Osteocyte (in vitro differentiated cells): ENCODE results near the gene STRA8. TPM values are rescaled to one million over a fixed set of nuclear protein-coding genes. Genes with fewer than 3 reads are reported as not detected.

Experiments used
- DNase-seq: peaks from one replicate; pipeline ENCODE4 v3.0.0; 2021; ENCODE audit warnings: mixed read lengths; ENCODE audit not compliant: unreplicated experiment; ENCODE audit errors: extremely low spot score
- H3K27ac Mint-ChIP-seq: one replicate; pipeline ENCODE4 v1.8.0; 2021; ENCODE audit warnings: mild to moderate bottlenecking, mixed read lengths; ENCODE audit not compliant: unreplicated experiment
- H3K27me3 Mint-ChIP-seq: one replicate; pipeline ENCODE4 v1.8.0; 2021; ENCODE audit warnings: mixed read lengths; ENCODE audit not compliant: unreplicated experiment
- H3K36me3 Mint-ChIP-seq: one replicate; pipeline ENCODE4 v1.8.0; 2021; ENCODE audit warnings: mixed read lengths; ENCODE audit not compliant: unreplicated experiment
- H3K4me1 Mint-ChIP-seq: one replicate; pipeline ENCODE4 v1.8.0; 2021; ENCODE audit warnings: mixed read lengths; ENCODE audit not compliant: unreplicated experiment
- H3K4me3 Mint-ChIP-seq: one replicate; pipeline ENCODE4 v1.8.0; 2021; ENCODE audit warnings: mild to moderate bottlenecking, moderate library complexity, mixed read lengths; ENCODE audit not compliant: unreplicated experiment
- H3K9me3 Mint-ChIP-seq: one replicate; pipeline ENCODE4 v1.8.0; 2021; ENCODE audit warnings: mixed read lengths; ENCODE audit not compliant: unreplicated experiment
- total RNA-seq: library from RNA; stranded (reverse); gene quantifications from 2 replicates; pipeline ENCODE4 v1.2.1, GENCODE V29; 2021
- TF ChIP-seq, protein P1 (sequence below): fragments of 200-600 bp; sonication (generic); IDR thresholded peaks from 2 replicates; pipeline ENCODE4 v1.5.0; 2021; ENCODE audit warnings: antibody characterized with exemption, mild to moderate bottlenecking, moderate library complexity

Gene STRA8
- total RNA-seq, 1 donor from 2014 or later: not detected

DNA sequence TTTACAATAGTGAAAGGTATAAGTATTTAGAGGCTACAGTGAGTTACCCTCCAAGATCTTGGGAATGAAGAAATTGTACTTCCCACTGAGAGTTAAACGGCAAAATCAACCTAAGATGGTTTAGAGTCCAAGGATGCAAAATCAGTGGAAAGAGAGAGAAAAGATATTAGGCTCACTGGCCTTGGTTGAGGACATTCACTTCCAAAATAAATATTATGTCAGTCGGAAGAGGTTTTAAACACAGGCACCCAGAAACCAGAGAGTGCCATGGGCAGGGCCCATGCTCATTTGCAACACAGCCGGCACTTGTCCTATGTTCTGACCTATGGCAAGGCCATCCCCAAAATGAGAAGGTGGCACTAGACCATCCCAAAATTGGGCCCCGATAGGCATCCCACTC, 18.5 kb upstream of the STRA8 start:
- DNase-seq: no peak
- Mint-ChIP-seq H3K9me3 (no peaks in the 10 kb centered on the region), H3K4me1 (peaks cover 6% of the 10 kb centered on the region), H3K4me3 (no peak overlapping the region), H3K27ac (no peak overlapping the region), H3K27me3 (peaks cover 2% of the 10 kb centered on the region), H3K36me3 (no peaks in the 10 kb centered on the region)
- TF ChIP-seq, protein P1, sequence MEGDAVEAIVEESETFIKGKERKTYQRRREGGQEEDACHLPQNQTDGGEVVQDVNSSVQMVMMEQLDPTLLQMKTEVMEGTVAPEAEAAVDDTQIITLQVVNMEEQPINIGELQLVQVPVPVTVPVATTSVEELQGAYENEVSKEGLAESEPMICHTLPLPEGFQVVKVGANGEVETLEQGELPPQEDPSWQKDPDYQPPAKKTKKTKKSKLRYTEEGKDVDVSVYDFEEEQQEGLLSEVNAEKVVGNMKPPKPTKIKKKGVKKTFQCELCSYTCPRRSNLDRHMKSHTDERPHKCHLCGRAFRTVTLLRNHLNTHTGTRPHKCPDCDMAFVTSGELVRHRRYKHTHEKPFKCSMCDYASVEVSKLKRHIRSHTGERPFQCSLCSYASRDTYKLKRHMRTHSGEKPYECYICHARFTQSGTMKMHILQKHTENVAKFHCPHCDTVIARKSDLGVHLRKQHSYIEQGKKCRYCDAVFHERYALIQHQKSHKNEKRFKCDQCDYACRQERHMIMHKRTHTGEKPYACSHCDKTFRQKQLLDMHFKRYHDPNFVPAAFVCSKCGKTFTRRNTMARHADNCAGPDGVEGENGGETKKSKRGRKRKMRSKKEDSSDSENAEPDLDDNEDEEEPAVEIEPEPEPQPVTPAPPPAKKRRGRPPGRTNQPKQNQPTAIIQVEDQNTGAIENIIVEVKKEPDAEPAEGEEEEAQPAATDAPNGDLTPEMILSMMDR: no peak

DNA sequence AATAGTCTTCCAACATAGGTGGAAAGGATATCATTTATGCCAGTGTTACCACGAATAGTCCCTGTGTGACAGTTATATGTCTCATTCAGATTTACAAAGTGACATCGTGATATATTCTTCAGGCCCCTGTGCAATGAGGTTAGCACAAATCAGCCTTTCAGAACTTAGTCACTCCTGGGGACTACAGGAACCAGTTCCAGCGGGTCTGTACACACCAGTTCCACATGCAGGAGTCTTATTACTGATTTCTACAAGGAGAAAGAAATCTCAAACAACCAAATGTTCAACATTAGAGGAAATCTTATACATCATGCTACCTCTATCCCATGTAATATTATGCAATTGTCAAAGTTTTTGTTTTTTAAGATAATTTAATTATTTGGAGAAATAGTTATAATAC, 17.9 kb upstream of the STRA8 start:
- peaks cover 7% of the 10 kb centered on the region for H3K27me3 Mint-ChIP-seq
- no peak overlapping the region for H3K27ac Mint-ChIP-seq
- H3K4me3 Mint-ChIP-seq: no peak overlapping the region
- H3K9me3 Mint-ChIP-seq: no peaks in the 10 kb centered on the region
- TF ChIP-seq, protein P1: no peak
- peaks cover 5% of the 10 kb centered on the region for H3K4me1 Mint-ChIP-seq
- no peaks in the 10 kb centered on the region for H3K36me3 Mint-ChIP-seq
- DNase-seq: no peak

DNA sequence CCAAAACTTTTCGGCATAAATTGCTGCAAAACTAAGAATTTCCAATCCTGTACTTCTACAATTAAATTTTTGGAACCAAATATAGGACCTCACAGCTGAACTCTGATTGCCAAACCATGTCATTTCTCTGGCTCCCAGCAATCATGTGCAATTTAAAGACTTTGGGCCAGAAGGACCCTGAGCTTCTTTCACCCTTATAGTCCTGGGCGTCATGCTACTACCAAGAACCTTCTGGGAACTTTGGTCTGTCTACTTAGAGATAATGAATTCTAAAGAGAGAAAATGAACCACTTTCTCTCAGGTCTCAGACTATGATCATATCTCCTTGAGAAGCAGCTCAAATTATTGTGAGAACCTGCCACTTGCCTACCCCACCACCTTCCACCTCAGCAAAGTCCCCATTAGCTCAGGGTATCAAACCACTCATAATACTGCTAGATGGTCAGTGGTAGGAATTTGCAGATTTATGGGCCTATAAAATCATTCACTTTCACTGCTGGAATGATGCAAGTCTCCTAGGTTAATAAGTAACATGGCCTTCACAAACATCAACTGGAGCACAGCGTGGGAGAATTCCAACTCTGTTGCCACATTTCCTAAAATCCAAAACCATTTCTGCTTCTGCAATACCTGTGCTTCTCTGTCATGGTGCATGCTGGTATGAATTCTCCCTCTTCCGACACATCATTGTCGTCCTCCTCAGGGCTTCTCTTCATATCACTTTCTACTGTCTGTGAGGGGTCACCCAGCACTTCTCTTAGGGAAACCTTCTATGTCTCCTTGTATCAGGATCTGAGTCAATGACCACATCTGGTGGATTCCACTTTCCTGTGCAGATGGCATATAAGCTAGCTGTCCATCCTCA, 15.8 kb upstream of the STRA8 start:
- Mint-ChIP-seq H3K36me3 (no peaks in the 10 kb centered on the region), H3K27me3 (peaks cover 21% of the 10 kb centered on the region), H3K27ac (no peak overlapping the region), H3K4me3 (no peak overlapping the region), H3K4me1 (no peaks in the 10 kb centered on the region), H3K9me3 (no peaks in the 10 kb centered on the region)
- DNase-seq: no peak
- TF ChIP-seq, protein P1: no peak

DNA sequence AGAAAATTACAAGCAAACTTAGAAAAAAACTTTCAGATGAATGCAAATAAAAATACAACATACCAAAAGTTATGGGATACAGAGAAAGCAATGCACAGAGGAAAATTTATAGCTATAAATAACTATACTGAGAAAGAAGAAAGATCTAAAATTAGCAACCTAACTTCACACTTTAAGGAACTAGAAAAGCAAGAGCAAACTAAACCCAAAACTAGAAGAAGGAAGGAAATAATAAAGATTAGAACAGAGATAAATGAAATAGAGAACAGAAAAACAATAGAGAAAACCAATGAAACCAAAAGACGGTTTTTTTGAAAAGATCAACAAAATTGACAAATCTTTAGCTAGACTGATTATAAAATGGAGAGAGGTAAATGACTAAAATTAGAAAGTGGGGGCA, 9.6 kb upstream of the STRA8 start:
- no peak overlapping the region for H3K4me3 Mint-ChIP-seq
- TF ChIP-seq, protein P1: no peak
- H3K9me3 Mint-ChIP-seq: peaks cover 4% of the 10 kb centered on the region
- DNase-seq: no peak
- peaks cover 4% of the 10 kb centered on the region for H3K36me3 Mint-ChIP-seq
- no peaks in the 10 kb centered on the region for H3K4me1 Mint-ChIP-seq
- peaks cover 54% of the 10 kb centered on the region for H3K27me3 Mint-ChIP-seq
- H3K27ac Mint-ChIP-seq: no peak overlapping the region

DNA sequence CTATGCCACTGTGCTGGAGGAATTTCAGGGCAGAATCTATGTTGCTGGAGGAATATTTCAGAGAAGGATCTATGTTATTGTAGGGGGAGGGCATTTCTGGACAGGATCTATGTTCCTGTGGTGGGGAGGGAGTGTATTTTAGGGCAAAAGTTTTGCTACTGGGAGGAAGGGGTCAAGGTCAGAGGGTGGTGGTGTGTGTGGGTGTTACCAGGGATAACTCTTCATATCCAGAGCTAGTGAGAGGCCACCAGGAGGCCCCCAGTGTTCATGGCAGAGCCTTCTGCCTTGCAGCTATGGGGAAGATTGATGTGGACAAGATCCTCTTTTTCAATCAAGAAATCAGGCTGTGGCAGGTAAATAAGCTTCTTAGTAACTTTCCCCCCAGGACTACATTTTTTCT, 2.0 kb upstream of the STRA8 start:
- H3K36me3 Mint-ChIP-seq: no peaks in the 10 kb centered on the region
- TF ChIP-seq, protein P1: no peak
- no peaks in the 10 kb centered on the region for H3K27me3 Mint-ChIP-seq
- H3K9me3 Mint-ChIP-seq: no peaks in the 10 kb centered on the region
- H3K27ac Mint-ChIP-seq: no peak overlapping the region
- DNase-seq: no peak
- H3K4me1 Mint-ChIP-seq: no peaks in the 10 kb centered on the region
- H3K4me3 Mint-ChIP-seq: no peak overlapping the region
